IMR-90 (cell line): ENCODE data around the gene DDX21.
"Not testable (repeated sequence)": the region's sequence is repeated elsewhere in the genome, so short reads cannot be mapped to it uniquely, and the experiment has no call there.

Experiments
- CEBPB ChIP-seq: IDR thresholded peaks from 2 replicates; pipeline ENCODE4 v1.6.1; 2012; ENCODE audit warnings: low read depth, low read length, improper control_type of control experiment
- CHD1 ChIP-seq: IDR thresholded peaks from 2 replicates; pipeline ENCODE4 v1.6.1; 2012; ENCODE audit warnings: low read depth, low read length, improper control_type of control experiment
- FOS ChIP-seq: fragments of 150-350 bp; IDR thresholded peaks from 2 replicates; pipeline ENCODE4 v1.6.1; 2016; ENCODE audit warnings: low read depth, low read length
- MAFK ChIP-seq: IDR thresholded peaks from 2 replicates; pipeline ENCODE4 v1.6.1; 2012; ENCODE audit warnings: low read depth, low read length, improper control_type of control experiment
- MAZ ChIP-seq: IDR thresholded peaks from 2 replicates; pipeline ENCODE4 v1.6.1; 2012; ENCODE audit warnings: low read depth, mild to moderate bottlenecking, low read length, improper control_type of control experiment, moderate library complexity, borderline replicate concordance
- MXI1 ChIP-seq: IDR thresholded peaks from 2 replicates; pipeline ENCODE4 v1.6.1; 2012; ENCODE audit warnings: low read depth, mild to moderate bottlenecking, low read length, moderate library complexity, borderline replicate concordance
- POLR2A ChIP-seq: IDR thresholded peaks from 2 replicates; pipeline ENCODE4 v1.6.1; 2012; ENCODE audit warnings: mild to moderate bottlenecking, low read depth, low read length
- RAD21 ChIP-seq: IDR thresholded peaks from 2 replicates; pipeline ENCODE4 v1.6.1; 2012; ENCODE audit warnings: low read length, improper control_type of control experiment
- RCOR1 ChIP-seq: IDR thresholded peaks from 2 replicates; pipeline ENCODE4 v1.6.1; 2012; ENCODE audit warnings: mild to moderate bottlenecking, low read length, improper control_type of control experiment; ENCODE audit not compliant: insufficient replicate concordance
- RFX5 ChIP-seq: IDR thresholded peaks from 2 replicates; pipeline ENCODE4 v1.8.0; 2012; ENCODE audit warnings: low read depth, mild to moderate bottlenecking, low read length, moderate library complexity
- SMC3 ChIP-seq: fragments of 150-350 bp; IDR thresholded peaks from 2 replicates; pipeline ENCODE4 v1.6.1; 2016; ENCODE audit warnings: low read depth, mild to moderate bottlenecking, antibody characterized with exemption, low read length, moderate library complexity
- TF ChIP-seq, protein P1 (sequence below): conservative IDR thresholded peaks from 2 replicates; pipeline ENCODE4 v1.5.1; 2012; ENCODE audit warnings: mild to moderate bottlenecking, low read depth, low read length, improper control_type of control experiment
- TF ChIP-seq, protein P2 (sequence below): fragments of 150-350 bp; IDR thresholded peaks from 2 replicates; pipeline ENCODE4 v1.6.1; 2016; ENCODE audit warnings: low read depth, mild to moderate bottlenecking, low read length, moderate library complexity, borderline replicate concordance
- TF ChIP-seq, protein P3 (sequence below): fragments of 150-350 bp; IDR thresholded peaks from 2 replicates; pipeline ENCODE4 v1.6.1; 2017; ENCODE audit warnings: mild to moderate bottlenecking, antibody characterized with exemption, low read length, low read depth

DNA sequence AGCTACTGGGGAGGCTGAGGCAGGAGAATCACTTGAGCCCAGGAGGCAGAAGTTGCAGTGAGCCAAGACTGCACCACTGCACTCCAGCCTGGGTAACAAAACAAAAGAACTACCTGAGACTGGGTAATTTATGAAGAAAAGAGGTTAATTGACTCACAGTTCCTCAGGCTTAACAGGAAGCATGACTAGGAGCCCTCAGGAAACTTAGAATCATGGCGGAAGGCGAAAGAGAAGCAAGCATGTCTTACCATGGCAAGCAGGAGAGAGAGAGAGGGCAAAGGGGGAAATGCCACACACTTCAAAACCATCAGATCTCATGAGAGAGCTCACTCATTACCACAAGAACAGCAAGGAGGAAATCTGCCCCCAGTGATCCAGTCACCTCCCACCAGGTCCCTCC, 56.8 kb downstream of the DDX21 start:
- not testable (repeated sequence) for TF ChIP-seq RAD21, POLR2A, FOS, MAFK, SMC3, CHD1, MXI1, CEBPB, RCOR1, RFX5, MAZ
- TF ChIP-seq, protein P1, sequence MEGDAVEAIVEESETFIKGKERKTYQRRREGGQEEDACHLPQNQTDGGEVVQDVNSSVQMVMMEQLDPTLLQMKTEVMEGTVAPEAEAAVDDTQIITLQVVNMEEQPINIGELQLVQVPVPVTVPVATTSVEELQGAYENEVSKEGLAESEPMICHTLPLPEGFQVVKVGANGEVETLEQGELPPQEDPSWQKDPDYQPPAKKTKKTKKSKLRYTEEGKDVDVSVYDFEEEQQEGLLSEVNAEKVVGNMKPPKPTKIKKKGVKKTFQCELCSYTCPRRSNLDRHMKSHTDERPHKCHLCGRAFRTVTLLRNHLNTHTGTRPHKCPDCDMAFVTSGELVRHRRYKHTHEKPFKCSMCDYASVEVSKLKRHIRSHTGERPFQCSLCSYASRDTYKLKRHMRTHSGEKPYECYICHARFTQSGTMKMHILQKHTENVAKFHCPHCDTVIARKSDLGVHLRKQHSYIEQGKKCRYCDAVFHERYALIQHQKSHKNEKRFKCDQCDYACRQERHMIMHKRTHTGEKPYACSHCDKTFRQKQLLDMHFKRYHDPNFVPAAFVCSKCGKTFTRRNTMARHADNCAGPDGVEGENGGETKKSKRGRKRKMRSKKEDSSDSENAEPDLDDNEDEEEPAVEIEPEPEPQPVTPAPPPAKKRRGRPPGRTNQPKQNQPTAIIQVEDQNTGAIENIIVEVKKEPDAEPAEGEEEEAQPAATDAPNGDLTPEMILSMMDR = not testable (repeated sequence)
- TF ChIP-seq, protein P2, sequence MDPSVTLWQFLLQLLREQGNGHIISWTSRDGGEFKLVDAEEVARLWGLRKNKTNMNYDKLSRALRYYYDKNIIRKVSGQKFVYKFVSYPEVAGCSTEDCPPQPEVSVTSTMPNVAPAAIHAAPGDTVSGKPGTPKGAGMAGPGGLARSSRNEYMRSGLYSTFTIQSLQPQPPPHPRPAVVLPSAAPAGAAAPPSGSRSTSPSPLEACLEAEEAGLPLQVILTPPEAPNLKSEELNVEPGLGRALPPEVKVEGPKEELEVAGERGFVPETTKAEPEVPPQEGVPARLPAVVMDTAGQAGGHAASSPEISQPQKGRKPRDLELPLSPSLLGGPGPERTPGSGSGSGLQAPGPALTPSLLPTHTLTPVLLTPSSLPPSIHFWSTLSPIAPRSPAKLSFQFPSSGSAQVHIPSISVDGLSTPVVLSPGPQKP = not testable (repeated sequence)
- TF ChIP-seq, protein P3, sequence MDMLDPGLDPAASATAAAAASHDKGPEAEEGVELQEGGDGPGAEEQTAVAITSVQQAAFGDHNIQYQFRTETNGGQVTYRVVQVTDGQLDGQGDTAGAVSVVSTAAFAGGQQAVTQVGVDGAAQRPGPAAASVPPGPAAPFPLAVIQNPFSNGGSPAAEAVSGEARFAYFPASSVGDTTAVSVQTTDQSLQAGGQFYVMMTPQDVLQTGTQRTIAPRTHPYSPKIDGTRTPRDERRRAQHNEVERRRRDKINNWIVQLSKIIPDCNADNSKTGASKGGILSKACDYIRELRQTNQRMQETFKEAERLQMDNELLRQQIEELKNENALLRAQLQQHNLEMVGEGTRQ = not testable (repeated sequence)
